Body of pancreas (tissue), 4 donors: ENCODE data around the gene MAML2.

Experiments
- CTCF ChIP-seq, 7 experiments: fragments of 450-650 bp in 4 of 7; fragments of 200-600 bp in 3 of 7; sonication (generic) in 3 of 7; IDR thresholded peaks; one replicate each; pipeline ENCODE4 v1.5.1; 2016 to 2019; ENCODE audit warnings: antibody characterized with exemption in 7 of 7
- POLR2A ChIP-seq, 3 donors: fragments of 450-650 bp; IDR thresholded peaks; one replicate each; pipeline ENCODE4 v1.6.1; 2016; ENCODE audit warnings: antibody characterized with exemption in 3 of 3, mild to moderate bottlenecking in 2 of 3

DNA sequence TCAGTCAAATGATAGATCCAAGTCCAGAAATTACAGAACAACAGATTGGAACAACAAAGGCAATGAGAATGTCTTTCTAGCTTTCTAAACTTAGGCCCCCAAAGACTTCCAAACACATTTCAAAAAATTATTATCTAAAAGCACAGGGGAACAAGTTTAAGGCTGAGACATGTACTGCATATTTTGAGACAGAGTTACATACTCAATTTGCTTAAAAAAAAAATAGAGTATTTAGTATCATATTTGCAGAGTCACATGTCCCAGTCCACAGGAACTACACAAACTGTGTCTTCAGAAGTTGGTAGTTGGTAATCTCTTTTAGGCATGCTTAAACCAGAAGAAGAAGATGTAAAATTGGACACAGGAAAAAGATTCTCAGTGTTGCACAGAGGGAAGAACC lies 127.2 kb downstream of the MAML2 start:
- no peak for TF ChIP-seq CTCF (IDR thresholded peaks at IDR 0.05)
- TF ChIP-seq POLR2A (IDR thresholded peaks at IDR 0.05): no peak
